GM13977 (cell line): ENCODE results near the gene RIMBP2.

ENCODE experiments used
- DNase-seq: peaks from one replicate; pipeline ENCODE4 v3.0.0; 2012; ENCODE audit warnings: low spot score
- in situ Hi-C: fragments of 300-500 bp; cut with MboI; formaldehyde crosslinking; loops from one replicate; pipeline ENCODE4 v1.12.0; 2022; ENCODE audit warnings: low sequenced_read_pairs, low pct_unique_long_range_greater_than_20kb, mixed read lengths, inconsistent platforms; ENCODE audit not compliant: unreplicated experiment
- TF ChIP-seq, protein P1 (sequence below): IDR thresholded peaks from 2 replicates; pipeline ENCODE4 v1.5.1; 2012; ENCODE audit warnings: mild to moderate bottlenecking, control low read depth; ENCODE audit not compliant: insufficient read depth; ENCODE audit errors: extremely low read depth, missing control alignments

Gene RIMBP2

DNA sequence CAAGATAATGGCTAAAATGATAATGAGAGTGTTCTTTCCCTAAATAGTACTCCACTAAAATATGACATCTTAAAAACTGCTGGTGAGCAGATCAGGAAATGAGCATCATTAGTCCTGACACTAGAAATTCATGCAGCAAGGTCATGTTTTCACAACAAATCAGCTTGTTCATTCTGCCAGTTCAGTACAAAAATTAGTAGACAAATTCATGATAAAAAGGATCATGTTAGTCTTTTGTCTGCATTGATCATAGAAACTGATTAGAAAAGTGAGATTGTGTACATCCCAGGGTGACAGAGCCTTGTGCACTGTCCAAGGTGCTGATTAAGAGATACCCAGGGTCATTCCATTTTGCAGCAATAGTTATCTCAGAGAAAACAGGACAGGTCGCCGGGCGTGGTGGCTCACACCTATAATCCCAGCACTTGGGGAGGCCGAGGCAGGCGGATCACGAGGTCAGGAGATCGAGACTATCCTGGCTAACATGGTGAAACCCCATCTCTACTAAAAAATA lies 163.6 kb downstream of the RIMBP2 start:
- DNase-seq, result no peak
- TF ChIP-seq, protein P1, sequence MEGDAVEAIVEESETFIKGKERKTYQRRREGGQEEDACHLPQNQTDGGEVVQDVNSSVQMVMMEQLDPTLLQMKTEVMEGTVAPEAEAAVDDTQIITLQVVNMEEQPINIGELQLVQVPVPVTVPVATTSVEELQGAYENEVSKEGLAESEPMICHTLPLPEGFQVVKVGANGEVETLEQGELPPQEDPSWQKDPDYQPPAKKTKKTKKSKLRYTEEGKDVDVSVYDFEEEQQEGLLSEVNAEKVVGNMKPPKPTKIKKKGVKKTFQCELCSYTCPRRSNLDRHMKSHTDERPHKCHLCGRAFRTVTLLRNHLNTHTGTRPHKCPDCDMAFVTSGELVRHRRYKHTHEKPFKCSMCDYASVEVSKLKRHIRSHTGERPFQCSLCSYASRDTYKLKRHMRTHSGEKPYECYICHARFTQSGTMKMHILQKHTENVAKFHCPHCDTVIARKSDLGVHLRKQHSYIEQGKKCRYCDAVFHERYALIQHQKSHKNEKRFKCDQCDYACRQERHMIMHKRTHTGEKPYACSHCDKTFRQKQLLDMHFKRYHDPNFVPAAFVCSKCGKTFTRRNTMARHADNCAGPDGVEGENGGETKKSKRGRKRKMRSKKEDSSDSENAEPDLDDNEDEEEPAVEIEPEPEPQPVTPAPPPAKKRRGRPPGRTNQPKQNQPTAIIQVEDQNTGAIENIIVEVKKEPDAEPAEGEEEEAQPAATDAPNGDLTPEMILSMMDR, result no peak
- in situ Hi-C loops, result no loop called here

DNA sequence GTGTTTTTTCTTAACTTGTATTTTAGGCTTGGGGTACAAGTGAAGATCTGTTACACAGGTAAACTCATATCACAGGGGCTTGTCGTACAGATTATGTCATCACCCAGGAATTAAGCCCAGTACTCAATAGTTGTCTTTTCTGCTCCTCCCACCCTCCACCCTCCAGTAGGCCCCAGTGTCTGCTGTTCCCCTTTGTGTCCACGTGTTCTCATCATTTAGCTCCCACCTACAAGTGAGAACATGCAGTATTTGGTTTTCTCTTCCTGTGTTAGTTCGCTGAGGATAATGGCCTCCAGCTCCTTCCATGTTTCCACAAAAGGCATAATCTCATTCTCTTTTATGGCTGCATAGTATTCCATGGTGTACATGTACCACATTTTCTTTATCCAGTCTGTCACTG lies 166.7 kb downstream of the RIMBP2 start:
- TF ChIP-seq, protein P1, result no peak
- in situ Hi-C loops, result no loop called here
- DNase-seq, result no peak

DNA sequence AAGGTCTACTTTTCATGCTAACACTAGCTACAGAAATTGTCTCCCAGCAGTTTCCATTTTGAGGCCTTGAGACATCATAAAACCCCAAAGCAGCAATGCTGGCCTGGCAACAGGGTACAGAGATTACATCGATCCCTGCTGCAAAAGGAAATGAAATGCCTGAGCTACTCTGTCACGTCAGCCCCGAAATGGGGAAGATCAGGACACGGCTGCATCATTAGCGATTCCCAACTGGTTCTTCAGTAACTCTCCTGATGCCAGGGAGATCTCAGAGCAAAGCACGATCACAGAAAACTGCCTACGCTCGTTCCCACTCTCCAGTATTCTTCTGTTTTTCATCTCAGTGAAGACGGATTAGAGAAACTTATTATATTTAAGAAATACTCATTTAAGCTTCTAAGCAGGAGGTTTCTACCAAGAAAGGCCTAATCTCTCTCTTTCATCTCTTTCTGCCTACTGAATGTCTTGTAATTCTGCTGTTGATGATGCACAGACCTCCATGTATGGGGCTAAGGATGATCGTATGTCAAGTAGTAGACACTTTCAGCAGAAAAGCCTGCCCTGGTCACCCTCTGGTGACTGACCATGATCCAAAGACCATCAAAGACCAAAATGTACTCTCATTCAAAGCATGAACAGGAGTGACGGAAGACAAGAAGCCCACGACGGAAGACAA lies 168.5 kb downstream of the RIMBP2 start:
- TF ChIP-seq, protein P1, result no peak
- in situ Hi-C loops, result no loop called here
- DNase-seq, result no peak

DNA sequence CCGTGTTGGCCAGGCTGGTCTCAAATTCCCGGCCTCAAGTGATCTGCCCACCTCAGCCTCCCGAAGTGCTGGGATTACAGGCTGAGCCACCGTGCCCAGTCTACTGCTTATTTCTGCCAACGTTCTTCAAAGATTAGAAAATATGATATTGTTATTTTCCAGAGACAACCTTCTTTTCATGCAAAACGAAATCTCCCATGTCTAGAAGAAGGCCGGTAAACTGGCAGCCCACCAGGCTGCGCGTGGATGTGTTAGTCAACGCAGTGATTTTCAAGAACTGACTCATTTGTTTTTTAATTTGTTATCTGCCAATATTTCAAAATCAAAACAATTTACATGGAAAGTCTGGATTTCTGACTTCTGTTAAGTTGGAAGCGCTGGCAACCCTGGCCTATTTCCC lies 169.6 kb downstream of the RIMBP2 start:
- DNase-seq, result no peak
- TF ChIP-seq, protein P1, result no peak
- in situ Hi-C loops, result no loop called here

DNA sequence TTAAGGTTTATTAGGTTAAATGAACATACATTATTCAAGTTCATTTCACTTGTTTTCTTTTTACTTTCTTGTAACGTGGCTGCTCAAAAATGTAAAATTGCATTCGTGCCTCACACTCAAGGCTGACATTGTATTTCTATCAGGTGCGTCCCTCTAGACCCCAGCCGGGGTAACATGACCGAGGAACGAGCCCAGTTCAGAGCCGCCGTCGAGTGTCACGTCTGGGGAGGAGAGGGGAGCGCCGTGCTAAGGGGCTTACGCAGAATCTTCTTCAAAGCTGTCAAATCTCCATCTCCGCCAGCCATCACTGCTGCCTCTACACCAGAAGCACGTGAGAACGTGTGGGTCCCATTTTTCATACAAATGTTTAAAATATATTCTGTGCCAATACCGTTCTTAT lies 170.6 kb downstream of the RIMBP2 start:
- in situ Hi-C loops, result no loop called here
- TF ChIP-seq, protein P1, result no peak
- no peak for DNase-seq

DNA sequence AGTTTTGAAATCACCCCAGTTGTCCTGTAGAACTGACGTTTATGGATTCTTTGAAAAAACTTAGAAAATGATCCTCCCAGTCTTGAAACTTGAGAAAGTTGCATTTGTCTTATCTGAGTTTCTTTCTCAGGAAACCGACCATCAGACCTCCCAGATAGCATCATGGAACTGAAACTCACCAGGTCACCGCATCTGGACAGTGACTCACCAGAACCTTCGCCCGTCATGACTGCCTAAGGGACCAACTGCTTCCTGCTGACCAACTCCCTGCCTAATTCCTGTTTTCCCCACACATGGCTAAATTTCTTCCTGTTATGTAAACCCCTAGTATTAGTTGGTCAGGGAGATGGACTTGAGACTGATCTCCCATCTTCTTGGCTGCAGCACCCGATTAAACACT lies 175.7 kb downstream of the RIMBP2 start:
- in situ Hi-C loops, result no loop called here
- DNase-seq, result no peak
- TF ChIP-seq, protein P1, result no peak
